K562 (cell line): ENCODE measurements around the gene SLC29A3.

Experiments
- BHLHE40 ChIP-seq: IDR thresholded peaks from 2 replicates; pipeline ENCODE4 v1.6.1; 2011; ENCODE audit warnings: low read length, improper control_type of control experiment
- HMG20B ChIP-seq: fragments of 250-450 bp; sonication (Bioruptor Pico); IDR thresholded peaks from 2 replicates; pipeline ENCODE4 v1.5.0; 2021; ENCODE audit warnings: mild to moderate bottlenecking
- MYC ChIP-seq, 2 experiments: fragments of 250-450 bp in 1 of 2; sonication (Bioruptor Pico) in 1 of 2; IDR thresholded peaks; 2 replicates each; pipeline versions ENCODE4 v1.5.1 to v1.6.1; 2012 to 2021; ENCODE audit warnings: low read depth in 2 of 2, borderline replicate concordance in 1 of 2, improper control_type of control experiment in 1 of 2, low read length in 1 of 2, mild to moderate bottlenecking in 1 of 2, moderate library complexity in 1 of 2
- NCOA1 ChIP-seq: fragments of 450-650 bp; IDR thresholded peaks from 2 replicates; pipeline ENCODE4 v1.6.1; 2016; ENCODE audit warnings: low read depth
- ZBTB7A ChIP-seq: IDR thresholded peaks from 2 replicates; pipeline ENCODE4 v1.6.1; 2011; ENCODE audit warnings: low read depth, mild to moderate bottlenecking, low read length, moderate library complexity, borderline replicate concordance; ENCODE audit not compliant: control insufficient read depth
- ZNF384 ChIP-seq: IDR thresholded peaks from 2 replicates; pipeline ENCODE4 v1.6.1; 2012; ENCODE audit warnings: low read depth, low read length, improper control_type of control experiment
- ZNF583 ChIP-seq: fragments of 250-450 bp; sonication (Bioruptor Pico); IDR thresholded peaks from 2 replicates; pipeline ENCODE4 v1.4.0; 2020
- ZSCAN32 ChIP-seq: fragments of 450-650 bp; formaldehyde crosslinking; IDR thresholded peaks from 2 replicates; pipeline ENCODE4 v1.4.0; 2020; ENCODE audit warnings: mild to moderate bottlenecking, moderate library complexity
- TF ChIP-seq, protein P1 (sequence below), 2 experiments: fragments of 450-650 bp; formaldehyde crosslinking in 1 of 2; IDR thresholded peaks; 2 replicates each; pipeline versions ENCODE4 v1.4.0 to v1.6.1; 2014 to 2020; ENCODE audit warnings: mild to moderate bottlenecking in 2 of 2, borderline replicate concordance in 1 of 2, low read depth in 1 of 2
- TF ChIP-seq, protein P2 (sequence below): fragments of 450-650 bp; IDR thresholded peaks from one replicate; pipeline ENCODE4 v1.6.1; 2018; ENCODE audit warnings: mild to moderate bottlenecking, moderate library complexity; ENCODE audit not compliant: partially characterized antibody

DNA sequence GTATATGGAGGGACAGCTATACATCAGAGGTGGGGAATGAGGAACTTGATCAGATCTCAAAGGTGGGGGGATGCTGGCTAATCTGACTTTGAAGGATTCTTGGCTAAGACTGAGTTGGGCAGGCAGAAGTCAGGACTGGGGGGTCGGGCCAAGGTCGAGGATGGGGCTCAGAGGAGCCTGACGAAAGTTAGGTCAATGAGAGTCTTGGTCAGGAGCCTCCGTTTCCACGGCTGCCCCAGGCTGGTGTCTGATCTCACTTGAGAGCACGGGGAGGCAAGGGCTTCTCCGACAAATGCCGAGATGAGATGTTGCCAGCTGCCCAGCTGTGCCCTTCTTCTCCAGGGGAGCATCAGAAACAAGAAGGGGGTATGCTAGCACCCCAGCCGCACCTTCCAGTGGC, 5.7 kb downstream of the SLC29A3 start:
- TF ChIP-seq ZBTB7A (no peak), MYC (IDR thresholded peaks at IDR 0.05; ENCODE audit: low read depth, low read length) (no peak), MYC (CRISPR knock-in tag; IDR thresholded peaks at IDR 0.05; ENCODE audit: borderline replicate concordance, low read depth) (no peak), NCOA1 (no peak), ZNF384 (no peak), HMG20B (CRISPR knock-in tag) (no peak), BHLHE40 (no peak), ZSCAN32 (CRISPR knock-in tag) (no peak), ZNF583 (CRISPR knock-in tag) (no peak)
- TF ChIP-seq, protein P1, sequence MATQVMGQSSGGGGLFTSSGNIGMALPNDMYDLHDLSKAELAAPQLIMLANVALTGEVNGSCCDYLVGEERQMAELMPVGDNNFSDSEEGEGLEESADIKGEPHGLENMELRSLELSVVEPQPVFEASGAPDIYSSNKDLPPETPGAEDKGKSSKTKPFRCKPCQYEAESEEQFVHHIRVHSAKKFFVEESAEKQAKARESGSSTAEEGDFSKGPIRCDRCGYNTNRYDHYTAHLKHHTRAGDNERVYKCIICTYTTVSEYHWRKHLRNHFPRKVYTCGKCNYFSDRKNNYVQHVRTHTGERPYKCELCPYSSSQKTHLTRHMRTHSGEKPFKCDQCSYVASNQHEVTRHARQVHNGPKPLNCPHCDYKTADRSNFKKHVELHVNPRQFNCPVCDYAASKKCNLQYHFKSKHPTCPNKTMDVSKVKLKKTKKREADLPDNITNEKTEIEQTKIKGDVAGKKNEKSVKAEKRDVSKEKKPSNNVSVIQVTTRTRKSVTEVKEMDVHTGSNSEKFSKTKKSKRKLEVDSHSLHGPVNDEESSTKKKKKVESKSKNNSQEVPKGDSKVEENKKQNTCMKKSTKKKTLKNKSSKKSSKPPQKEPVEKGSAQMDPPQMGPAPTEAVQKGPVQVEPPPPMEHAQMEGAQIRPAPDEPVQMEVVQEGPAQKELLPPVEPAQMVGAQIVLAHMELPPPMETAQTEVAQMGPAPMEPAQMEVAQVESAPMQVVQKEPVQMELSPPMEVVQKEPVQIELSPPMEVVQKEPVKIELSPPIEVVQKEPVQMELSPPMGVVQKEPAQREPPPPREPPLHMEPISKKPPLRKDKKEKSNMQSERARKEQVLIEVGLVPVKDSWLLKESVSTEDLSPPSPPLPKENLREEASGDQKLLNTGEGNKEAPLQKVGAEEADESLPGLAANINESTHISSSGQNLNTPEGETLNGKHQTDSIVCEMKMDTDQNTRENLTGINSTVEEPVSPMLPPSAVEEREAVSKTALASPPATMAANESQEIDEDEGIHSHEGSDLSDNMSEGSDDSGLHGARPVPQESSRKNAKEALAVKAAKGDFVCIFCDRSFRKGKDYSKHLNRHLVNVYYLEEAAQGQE (IDR thresholded peaks at IDR 0.05; ENCODE audit: borderline replicate concordance): no peak
- TF ChIP-seq, protein P1 (CRISPR knock-in tag; IDR thresholded peaks at IDR 0.05; ENCODE audit: low read depth): no peak
- TF ChIP-seq, protein P2, sequence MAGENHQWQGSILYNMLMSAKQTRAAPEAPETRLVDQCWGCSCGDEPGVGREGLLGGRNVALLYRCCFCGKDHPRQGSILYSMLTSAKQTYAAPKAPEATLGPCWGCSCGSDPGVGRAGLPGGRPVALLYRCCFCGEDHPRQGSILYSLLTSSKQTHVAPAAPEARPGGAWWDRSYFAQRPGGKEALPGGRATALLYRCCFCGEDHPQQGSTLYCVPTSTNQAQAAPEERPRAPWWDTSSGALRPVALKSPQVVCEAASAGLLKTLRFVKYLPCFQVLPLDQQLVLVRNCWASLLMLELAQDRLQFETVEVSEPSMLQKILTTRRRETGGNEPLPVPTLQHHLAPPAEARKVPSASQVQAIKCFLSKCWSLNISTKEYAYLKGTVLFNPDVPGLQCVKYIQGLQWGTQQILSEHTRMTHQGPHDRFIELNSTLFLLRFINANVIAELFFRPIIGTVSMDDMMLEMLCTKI: no peak
